GM21360 (cell line): ENCODE data around the gene MUC5AC.
"Not testable (repeated sequence)": the region's sequence is repeated elsewhere in the genome, so short reads cannot be mapped to it uniquely, and the experiment has no call there.

Source experiments
- ATAC-seq: cut with Tn5 transposase; IDR thresholded peaks from one replicate; pipeline ENCODE4 v1.9.1; 2021; ENCODE audit warnings: mild to moderate bottlenecking, moderate library complexity; ENCODE audit not compliant: unreplicated experiment

The MUC5AC gene

DNA sequence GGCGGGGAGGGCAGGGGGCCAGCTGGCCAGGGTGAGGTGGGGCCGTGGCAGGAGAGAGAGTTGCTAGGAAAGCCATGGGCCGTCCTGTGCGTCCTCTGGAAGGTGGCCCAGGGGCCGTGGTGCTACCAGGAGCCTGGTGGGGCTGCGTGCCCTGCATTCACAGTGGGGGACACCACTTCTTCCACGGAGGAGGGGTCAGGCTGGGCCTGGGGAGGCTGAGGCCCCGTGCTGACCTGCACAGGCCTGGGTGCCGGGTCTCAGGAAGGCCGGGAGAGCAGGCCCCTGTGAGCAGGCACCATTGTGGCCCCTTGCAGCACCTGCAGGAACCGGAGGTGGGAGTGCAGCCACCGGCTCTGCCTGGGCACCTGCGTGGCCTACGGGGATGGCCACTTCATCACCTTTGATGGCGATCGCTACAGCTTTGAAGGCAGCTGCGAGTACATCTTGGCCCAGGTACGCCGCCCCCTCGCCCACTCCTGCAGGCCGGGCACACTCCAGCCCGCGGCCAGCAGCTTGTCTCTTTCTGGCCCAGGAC is 77.1 kb downstream of the MUC5AC start:
- ATAC-seq, result no peak

- ATAC-seq, result no peak
Measured at GRCh38 chr11:1235306-1235900, 77.7 kb downstream of the MUC5AC start.

DNA sequence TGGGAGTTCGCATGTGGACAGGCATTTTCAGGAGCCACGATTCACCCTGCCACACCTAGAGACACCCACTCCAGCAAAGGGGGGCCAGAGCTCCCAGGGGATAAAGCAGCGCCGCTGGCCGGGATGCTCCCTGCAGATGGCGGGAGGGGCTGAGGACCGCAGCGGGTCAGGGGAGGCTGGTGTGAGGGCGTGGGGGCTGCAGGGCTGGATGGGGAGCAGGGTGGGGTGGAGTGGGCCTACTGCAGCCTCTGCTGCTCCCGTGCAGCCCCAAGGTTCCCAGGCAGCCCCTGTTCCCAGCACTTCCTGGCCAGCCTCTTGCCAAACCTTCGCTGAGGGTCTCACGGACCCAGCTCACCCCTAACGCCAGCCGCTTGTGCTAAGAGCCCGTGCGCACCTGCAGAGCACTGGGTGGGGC is 78.2 kb downstream of the MUC5AC start:
- no peak for ATAC-seq

- no peak for ATAC-seq
Measured at GRCh38 chr11:1236316-1237127, 78.8 kb downstream of the MUC5AC start.

- no peak for ATAC-seq
Measured at GRCh38 chr11:1237128-1237580, 79.4 kb downstream of the MUC5AC start.

GRCh38 chr11:1237851-1238250 is 80.1 kb downstream of the MUC5AC start:
- no peak for ATAC-seq

GRCh38 chr11:1238767-1239595 is 81.2 kb downstream of the MUC5AC start:
- ATAC-seq, result no peak

DNA sequence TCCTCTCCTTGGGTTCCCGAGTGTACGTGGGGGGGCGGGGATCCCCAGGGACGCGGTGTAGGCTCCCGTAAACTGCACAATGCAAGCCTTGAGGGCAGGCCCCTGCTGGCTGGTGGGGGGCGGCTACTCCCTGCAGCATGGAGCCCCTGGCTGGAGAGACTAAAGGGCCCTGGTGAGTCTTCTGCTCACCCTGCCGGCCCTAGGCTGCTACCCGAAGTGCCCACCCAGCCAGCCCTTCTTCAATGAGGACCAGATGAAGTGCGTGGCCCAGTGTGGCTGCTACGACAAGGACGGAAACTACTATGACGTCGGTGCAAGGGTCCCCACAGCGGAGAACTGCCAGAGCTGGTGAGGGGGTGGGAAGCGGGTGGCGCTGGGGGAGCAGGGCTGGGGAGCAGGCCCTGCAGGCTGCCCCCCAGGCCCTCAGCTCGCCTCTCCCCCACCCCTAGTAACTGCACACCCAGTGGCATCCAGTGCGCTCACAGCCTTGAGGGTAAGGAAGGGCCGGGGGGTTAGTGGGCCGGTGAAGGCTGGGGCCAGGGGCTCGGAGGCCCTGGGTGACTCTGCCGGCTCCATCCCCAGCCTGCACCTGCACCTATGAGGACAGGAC is 81.9 kb downstream of the MUC5AC start:
- no peak for ATAC-seq

- ATAC-seq, result no peak
Measured at GRCh38 chr11:1240771-1241170, 83.0 kb downstream of the MUC5AC start.

DNA sequence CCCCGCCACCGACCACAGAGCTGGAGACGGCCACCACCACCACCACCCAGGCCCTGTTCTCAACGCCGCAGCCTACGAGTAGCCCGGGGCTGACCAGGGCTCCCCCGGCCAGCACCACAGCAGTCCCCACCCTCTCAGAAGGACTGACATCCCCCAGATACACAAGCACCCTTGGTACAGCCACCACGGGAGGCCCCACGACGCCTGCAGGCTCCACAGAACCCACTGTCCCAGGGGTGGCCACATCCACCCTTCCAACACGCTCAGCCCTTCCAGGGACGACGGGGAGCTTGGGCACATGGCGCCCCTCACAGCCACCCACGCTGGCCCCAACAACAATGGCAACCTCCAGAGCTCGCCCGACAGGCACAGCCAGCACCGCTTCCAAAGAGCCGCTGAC is 84.0 kb downstream of the MUC5AC start:
- no peak for ATAC-seq

DNA sequence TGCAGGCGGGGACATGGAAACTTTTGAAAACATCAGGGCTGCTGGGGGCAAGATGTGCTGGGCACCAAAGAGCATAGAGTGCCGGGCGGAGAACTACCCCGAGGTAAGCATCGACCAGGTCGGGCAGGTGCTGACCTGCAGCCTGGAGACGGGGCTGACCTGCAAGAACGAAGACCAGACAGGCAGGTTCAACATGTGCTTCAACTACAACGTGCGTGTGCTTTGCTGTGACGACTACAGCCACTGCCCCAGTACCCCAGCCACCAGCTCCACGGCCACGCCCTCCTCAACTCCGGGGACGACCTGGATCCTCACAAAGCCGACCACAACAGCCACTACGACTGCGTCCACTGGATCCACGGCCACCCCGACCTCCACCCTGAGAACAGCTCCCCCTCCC is 84.5 kb downstream of the MUC5AC start:
- ATAC-seq, result no peak

DNA sequence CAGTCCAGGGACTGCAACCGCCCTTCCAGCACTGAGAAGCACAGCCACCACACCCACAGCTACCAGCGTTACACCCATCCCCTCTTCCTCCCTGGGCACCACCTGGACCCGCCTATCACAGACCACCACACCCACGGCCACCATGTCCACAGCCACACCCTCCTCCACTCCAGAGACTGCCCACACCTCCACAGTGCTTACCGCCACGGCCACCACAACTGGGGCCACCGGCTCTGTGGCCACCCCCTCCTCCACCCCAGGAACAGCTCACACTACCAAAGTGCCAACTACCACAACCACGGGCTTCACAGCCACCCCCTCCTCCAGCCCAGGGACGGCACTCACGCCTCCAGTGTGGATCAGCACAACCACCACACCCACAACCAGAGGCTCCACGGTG is 85.0 kb downstream of the MUC5AC start:
- not testable (repeated sequence) for ATAC-seq

DNA sequence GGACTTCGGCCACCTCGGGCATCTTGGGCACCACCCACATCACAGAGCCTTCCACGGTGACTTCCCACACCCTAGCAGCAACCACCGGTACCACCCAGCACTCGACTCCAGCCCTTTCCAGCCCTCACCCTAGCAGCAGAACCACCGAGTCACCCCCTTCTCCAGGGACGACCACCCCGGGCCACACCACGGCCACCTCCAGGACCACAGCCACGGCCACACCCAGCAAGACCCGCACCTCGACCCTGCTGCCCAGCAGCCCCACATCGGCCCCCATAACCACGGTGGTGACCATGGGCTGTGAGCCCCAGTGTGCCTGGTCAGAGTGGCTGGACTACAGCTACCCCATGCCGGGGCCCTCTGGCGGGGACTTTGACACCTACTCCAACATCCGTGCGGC is 85.8 kb downstream of the MUC5AC start:
- ATAC-seq, result not testable (repeated sequence)

GRCh38 chr11:1244557-1244956 is 86.8 kb downstream of the MUC5AC start:
- ATAC-seq, result not testable (repeated sequence)

DNA sequence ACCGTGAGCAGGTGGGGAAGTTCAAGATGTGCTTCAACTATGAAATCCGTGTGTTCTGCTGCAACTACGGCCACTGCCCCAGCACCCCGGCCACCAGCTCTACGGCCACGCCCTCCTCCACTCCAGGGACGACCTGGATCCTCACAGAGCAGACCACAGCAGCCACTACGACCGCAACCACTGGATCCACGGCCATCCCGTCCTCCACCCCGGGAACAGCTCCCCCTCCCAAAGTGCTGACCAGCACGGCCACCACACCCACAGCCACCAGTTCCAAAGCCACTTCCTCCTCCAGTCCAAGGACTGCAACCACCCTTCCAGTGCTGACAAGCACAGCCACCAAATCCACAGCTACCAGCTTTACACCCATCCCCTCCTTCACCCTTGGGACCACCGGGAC is 88.0 kb downstream of the MUC5AC start:
- ATAC-seq, result not testable (repeated sequence)

DNA sequence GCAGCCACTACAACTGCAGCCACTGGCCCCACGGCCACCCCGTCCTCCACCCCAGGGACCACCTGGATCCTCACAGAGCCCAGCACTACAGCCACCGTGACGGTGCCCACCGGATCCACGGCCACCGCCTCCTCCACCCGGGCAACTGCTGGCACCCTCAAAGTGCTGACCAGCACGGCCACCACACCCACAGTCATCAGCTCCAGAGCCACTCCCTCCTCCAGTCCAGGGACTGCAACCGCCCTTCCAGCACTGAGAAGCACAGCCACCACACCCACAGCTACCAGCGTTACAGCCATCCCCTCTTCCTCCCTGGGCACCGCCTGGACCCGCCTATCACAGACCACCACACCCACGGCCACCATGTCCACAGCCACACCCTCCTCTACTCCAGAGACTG is 88.5 kb downstream of the MUC5AC start:
- not testable (repeated sequence) for ATAC-seq

GRCh38 chr11:1247026-1247425 is 89.3 kb downstream of the MUC5AC start:
- not testable (repeated sequence) for ATAC-seq

DNA sequence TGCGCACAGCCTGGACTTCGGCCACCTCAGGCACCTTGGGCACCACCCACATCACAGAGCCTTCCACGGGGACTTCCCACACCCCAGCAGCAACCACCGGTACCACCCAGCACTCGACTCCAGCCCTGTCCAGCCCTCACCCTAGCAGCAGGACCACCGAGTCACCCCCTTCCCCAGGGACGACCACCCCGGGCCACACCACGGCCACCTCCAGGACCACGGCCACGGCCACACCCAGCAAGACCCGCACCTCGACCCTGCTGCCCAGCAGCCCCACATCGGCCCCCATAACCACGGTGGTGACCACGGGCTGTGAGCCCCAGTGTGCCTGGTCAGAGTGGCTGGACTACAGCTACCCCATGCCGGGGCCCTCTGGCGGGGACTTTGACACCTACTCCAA is 91.2 kb downstream of the MUC5AC start:
- ATAC-seq, result not testable (repeated sequence)

DNA sequence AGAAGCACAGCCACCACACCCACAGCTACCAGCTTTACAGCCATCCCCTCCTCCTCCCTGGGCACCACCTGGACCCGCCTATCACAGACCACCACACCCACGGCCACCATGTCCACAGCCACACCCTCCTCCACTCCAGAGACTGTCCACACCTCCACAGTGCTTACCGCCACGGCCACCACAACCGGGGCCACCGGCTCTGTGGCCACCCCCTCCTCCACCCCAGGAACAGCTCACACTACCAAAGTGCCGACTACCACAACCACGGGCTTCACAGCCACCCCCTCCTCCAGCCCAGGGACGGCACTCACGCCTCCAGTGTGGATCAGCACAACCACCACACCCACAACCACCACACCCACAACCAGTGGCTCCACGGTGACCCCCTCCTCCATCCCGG is 92.7 kb downstream of the MUC5AC start:
- ATAC-seq, result not testable (repeated sequence)
